PC-9 (cell line): Measurements from ENCODE around the gene TMCC1.
"Not testable (repeated sequence)": the region's sequence is repeated elsewhere in the genome, so short reads cannot be mapped to it uniquely, and the experiment has no call there.

Experiments used
- CTCF ChIP-seq: fragments of 200-600 bp; sonication (generic); conservative IDR thresholded peaks from 2 replicates; pipeline ENCODE4 v1.6.1; 2017; ENCODE audit warnings: mixed run types, antibody characterized with exemption, mild to moderate bottlenecking, moderate library complexity
- EZH2 ChIP-seq: fragments of 200-600 bp; sonication (generic); IDR thresholded peaks from 2 replicates; pipeline ENCODE4 v1.8.0; 2017; ENCODE audit warnings: antibody characterized with exemption, low read depth

GRCh38 chr3:129696430-129696829, 197.1 kb downstream of the TMCC1 start:
- TF ChIP-seq CTCF, EZH2: not testable (repeated sequence)
